IPS DF 4.7 (cell line): ENCODE measurements around the gene SERTAD1.
"Not testable (repeated sequence)": the region's sequence is repeated elsewhere in the genome, so short reads cannot be mapped to it uniquely, and the experiment has no call there.

Experiments used
- DNase-seq: peaks from one replicate; pipeline ENCODE4 v3.0.0-alpha.2; 2013; ENCODE audit warnings: low spot score; ENCODE audit errors: extremely low read depth

Gene SERTAD1

GRCh38 chr19:40452016-40452415 lies 26.2 kb upstream of the SERTAD1 start:
- DNase-seq = no peak

GRCh38 chr19:40450664-40451063 lies 24.9 kb upstream of the SERTAD1 start:
- no peak for DNase-seq

- no peak for DNase-seq
These were observed 23.7 kb upstream of the SERTAD1 start for GRCh38 chr19:40449506-40449905.

GRCh38 chr19:40446263-40446784 lies 20.5 kb upstream of the SERTAD1 start:
- DNase-seq = no peak

GRCh38 chr19:40445780-40446262 lies 20.0 kb upstream of the SERTAD1 start:
- no peak for DNase-seq

- DNase-seq = no peak
These were observed 19.1 kb upstream of the SERTAD1 start for GRCh38 chr19:40444825-40445312.

GRCh38 chr19:40444000-40444824 lies 18.4 kb upstream of the SERTAD1 start, which contains the start of gene SERTAD3:
Gene SERTAD3, minus strand, starts transcription at chr19:40444335. Its CDS starts 2,255 bp downstream, at chr19:40442080.
- no peak for DNase-seq

GRCh38 chr19:40443131-40443999 lies 17.6 kb upstream of the SERTAD1 start:
- DNase-seq = peak; percentile 95

- DNase-seq = no peak
These were observed 16.7 kb upstream of the SERTAD1 start for GRCh38 chr19:40442328-40443130.

GRCh38 chr19:40441719-40442253 lies 16.0 kb upstream of the SERTAD1 start:
- no peak for DNase-seq

GRCh38 chr19:40438284-40438683 lies 12.5 kb upstream of the SERTAD1 start:
- no peak for DNase-seq

GRCh38 chr19:40433391-40434216 lies 7.8 kb upstream of the SERTAD1 start:
- no peak for DNase-seq

- DNase-seq = not testable (repeated sequence)
These were observed 7.0 kb upstream of the SERTAD1 start for GRCh38 chr19:40432760-40433159.

- DNase-seq = no peak
These were observed 5.9 kb upstream of the SERTAD1 start for GRCh38 chr19:40431698-40432097.

- DNase-seq = not testable (repeated sequence)
These were observed 4.5 kb upstream of the SERTAD1 start for GRCh38 chr19:40430242-40430641.

GRCh38 chr19:40428197-40428596 lies 2.4 kb upstream of the SERTAD1 start:
- DNase-seq = not testable (repeated sequence)

- no peak for DNase-seq
These were observed 949 bp downstream of the SERTAD1 start for GRCh38 chr19:40424637-40425449.

- DNase-seq = no peak
These were observed 1.9 kb downstream of the SERTAD1 start for GRCh38 chr19:40423938-40424337.
